IMR-90 (cell line): ENCODE data around the gene ACYP2. TPM values are rescaled to one million over a fixed set of nuclear protein-coding genes. Genes with fewer than 3 reads are reported as not detected.
A peak's percentile ranks its signal among the peaks of the same experiment; 100 is the strongest.
"Not testable (repeated sequence)": the region's sequence is repeated elsewhere in the genome, so short reads cannot be mapped to it uniquely, and the experiment has no call there.

ENCODE experiments used
- ATAC-seq: fragments of 200-7000 bp; cut with Tn5 transposase; 2 replicates; pipeline ENCODE4 v1.9.1; 2020; ENCODE audit warnings: low read depth, mild to moderate bottlenecking, moderate library complexity
- BruUV-seq: library from RNA; stranded (reverse); fragments of 400-500 nt; replicated peaks from 2 replicates; lab custom pipeline; 2021; lab: Mats Ljungman, UMichigan
- CTCF ChIA-PET: fragments of 300-600 bp; formaldehyde crosslinking; extraction: SDS; loops from one replicate; lab custom pipeline; 2021; ENCODE audit warnings: antibody characterized with exemption; lab: Yijun Ruan, JAX
- POLR2A ChIA-PET: fragments of 300-600 bp; sonication (Branson Sonifier 250); formaldehyde crosslinking; loops from one replicate; lab custom pipeline; 2022; ENCODE audit warnings: antibody characterized with exemption; ENCODE audit not compliant: unreplicated experiment; lab: Charles Lee
- DNase-seq: peaks from one replicate; pipeline ENCODE4 v3.0.0; 2013
- H2AFZ ChIP-seq: replicated peaks from 2 replicates; pipeline ENCODE3; 2013; ENCODE audit warnings: low read length, mild to moderate bottlenecking; ENCODE audit not compliant: poor library complexity
- H2AK5ac ChIP-seq: 2 replicates; pipeline ENCODE4 v1.6.1; 2013; ENCODE audit warnings: low read depth, low read length, inconsistent platforms
- H2AK9ac ChIP-seq: replicated peaks from 2 replicates; pipeline ENCODE3; 2013; ENCODE audit warnings: mild to moderate bottlenecking, low read depth, low read length, moderate library complexity; ENCODE audit not compliant: poor library complexity
- H2BK120ac ChIP-seq: 2 replicates; pipeline ENCODE4 v1.6.1; 2013; ENCODE audit warnings: low read depth, low read length, inconsistent platforms
- H2BK15ac ChIP-seq: 3 replicates; pipeline ENCODE4 v1.6.1; 2013; ENCODE audit warnings: low read depth, low read length, inconsistent platforms
- H2BK20ac ChIP-seq: 2 replicates; pipeline ENCODE4 v1.6.1; 2013; ENCODE audit warnings: low read depth, mild to moderate bottlenecking, inconsistent platforms, low read length, moderate library complexity
- H2BK5ac ChIP-seq: 2 replicates; pipeline ENCODE4 v1.6.1; 2013; ENCODE audit warnings: mild to moderate bottlenecking, low read depth, low read length, inconsistent platforms; ENCODE audit not compliant: poor library complexity, severe bottlenecking
- H3K14ac ChIP-seq: replicated peaks from 2 replicates; pipeline ENCODE4 v1.6.1; 2013; ENCODE audit warnings: low read depth, low read length, inconsistent platforms
- H3K18ac ChIP-seq: 2 replicates; pipeline ENCODE4 v1.6.1; 2013; ENCODE audit warnings: low read depth, low read length, control low read depth
- H3K23ac ChIP-seq: 2 replicates; pipeline ENCODE4 v1.6.1; 2013; ENCODE audit warnings: low read depth, low read length, inconsistent platforms
- H3K27ac ChIP-seq: 2 replicates; pipeline ENCODE4 v1.5.1; 2013; ENCODE audit warnings: mild to moderate bottlenecking, control low read depth, low read length; ENCODE audit not compliant: insufficient read depth
- H3K27me3 ChIP-seq: 2 replicates; pipeline ENCODE4 v1.6.1; 2013; ENCODE audit warnings: low read length; ENCODE audit not compliant: control insufficient read depth, insufficient read depth
- H3K36me3 ChIP-seq: 2 replicates; pipeline ENCODE4 v1.6.1; 2013; ENCODE audit warnings: low read length, mixed read lengths; ENCODE audit not compliant: control insufficient read depth, insufficient read depth
- H3K4ac ChIP-seq: 2 replicates; pipeline ENCODE4 v1.6.1; 2013; ENCODE audit warnings: low read depth, low read length, inconsistent platforms
- H3K4me1 ChIP-seq: 2 replicates; pipeline ENCODE4 v1.6.1; 2013; ENCODE audit warnings: low read length, mixed read lengths; ENCODE audit not compliant: control insufficient read depth, insufficient read depth
- H3K4me2 ChIP-seq: 2 replicates; pipeline ENCODE4 v1.6.1; 2013; ENCODE audit warnings: low read depth, mild to moderate bottlenecking, control low read depth, low read length, moderate library complexity
- H3K4me3 ChIP-seq: 2 replicates; pipeline ENCODE4 v1.5.1; 2013; ENCODE audit warnings: low read depth, mild to moderate bottlenecking, control low read depth, low read length, moderate library complexity; ENCODE audit not compliant: insufficient read depth
- H3K56ac ChIP-seq: 2 replicates; pipeline ENCODE4 v1.6.1; 2013; ENCODE audit warnings: low read length, inconsistent platforms; ENCODE audit not compliant: insufficient read depth; ENCODE audit errors: extremely low read depth
- H3K79me1 ChIP-seq, 2 experiments: 2 replicates each; pipeline ENCODE4 v1.6.1; 2013; ENCODE audit warnings: low read length in 2 of 2, inconsistent platforms in 1 of 2, low read depth in 1 of 2
- H3K9ac ChIP-seq: 2 replicates; pipeline ENCODE4 v1.6.1; 2013; ENCODE audit warnings: low read depth, low read length, control low read depth
- H3K9me1 ChIP-seq: 2 replicates; pipeline ENCODE4 v1.6.1; 2013; ENCODE audit warnings: low read length, inconsistent platforms; ENCODE audit not compliant: insufficient read depth
- H3K9me3 ChIP-seq: 2 replicates; pipeline ENCODE4 v1.6.1; 2013; ENCODE audit warnings: low read length; ENCODE audit not compliant: control insufficient read depth, insufficient read depth
- H4K20me1 ChIP-seq: 2 replicates; pipeline ENCODE4 v1.6.1; 2013; ENCODE audit warnings: low read length, inconsistent platforms; ENCODE audit not compliant: insufficient read depth
- H4K5ac ChIP-seq: 2 replicates; pipeline ENCODE4 v1.6.1; 2013; ENCODE audit warnings: mild to moderate bottlenecking, low read depth, low read length, control low read depth
- H4K8ac ChIP-seq, 2 experiments: 2 replicates each; pipeline ENCODE4 v1.6.1; 2013; ENCODE audit warnings: low read depth in 2 of 2, low read length in 2 of 2, control low read depth in 1 of 2, inconsistent platforms in 1 of 2
- H4K91ac ChIP-seq: 2 replicates; pipeline ENCODE4 v1.6.1; 2013; ENCODE audit warnings: low read depth, low read length, inconsistent platforms; ENCODE audit not compliant: insufficient read depth
- MAFK ChIP-seq: IDR thresholded peaks from 2 replicates; pipeline ENCODE4 v1.6.1; 2012; ENCODE audit warnings: low read depth, low read length, improper control_type of control experiment
- RAD21 ChIP-seq: IDR thresholded peaks from 2 replicates; pipeline ENCODE4 v1.6.1; 2012; ENCODE audit warnings: low read length, improper control_type of control experiment
- SMC3 ChIP-seq: fragments of 150-350 bp; IDR thresholded peaks from 2 replicates; pipeline ENCODE4 v1.6.1; 2016; ENCODE audit warnings: low read depth, mild to moderate bottlenecking, antibody characterized with exemption, low read length, moderate library complexity
- WGBS, 2 experiments: methylation state at CpG; one replicate each; pipeline versions ENCODE4 v1.1.5 to v1.1.7; 2013; ENCODE audit warnings: missing lambda C conversion rate in 2 of 2; ENCODE audit not compliant: insufficient read length in 1 of 2; ENCODE audit errors: extremely low coverage in 2 of 2; 5-methylcytosine and 5-hydroxymethylcytosine counted together
- dilution Hi-C: fragments of 300-500 bp; cut with HindIII; formaldehyde crosslinking; loops from one replicate; pipeline ENCODE4 v1.14.3; 2018; ENCODE audit warnings: low sequenced_read_pairs; ENCODE audit not compliant: unreplicated experiment
- in situ Hi-C: fragments of 300-500 bp; cut with MboI; formaldehyde crosslinking; loops from 3 replicates; pipeline ENCODE4 v1.14.3; 2019; ENCODE audit warnings: low sequenced_read_pairs, inconsistent platforms, mixed read lengths
- intact Hi-C: fragments of 100-400 bp; cut with micrococcal nuclease; formaldehyde crosslinking; loops from 2 replicates; pipeline ENCODE4 v1.10.0; 2022
- polyA plus RNA-seq, 3 experiments: library from polyadenylated mRNA; depleted of rRNA; stranded (reverse); fragments of >200 nt; gene quantifications; 2 replicates each; pipeline ENCODE4 v1.2.3, GENCODE V29; 2012; ENCODE audit warnings: low replicate concordance in 1 of 3
- total RNA-seq: library from RNA; depleted of rRNA; stranded (reverse); fragments of >200 nt; gene quantifications from 2 replicates; pipeline ENCODE4 v1.2.3, GENCODE V29; 2012

ACYP2 gene
- total and polyA plus RNA-seq, 2 of the 4 experiments (the other 2 are of a cell fraction): 3.9 to 7.4 TPM

GRCh38 chr2:54109848-54110247, 5.6 kb upstream of the ACYP2 start:
- no peaks in the 10 kb centered on the region for H3K4me1 ChIP-seq
- no peak overlapping the region for H3K4me2 ChIP-seq
- H4K91ac ChIP-seq: no peak overlapping the region
- TF ChIP-seq RAD21 (no peak), SMC3 (no peak), MAFK (peak; percentile 18; the same call in 1 of the 2 replicates)
- H2BK5ac ChIP-seq: no peak overlapping the region
- WGBS, 2 experiments: 100% methylated on average over 1 of the region's 3 CpGs; no CpG with 5 or more reads in 1 of the 2 experiments
- no peak overlapping the region for H2AFZ ChIP-seq
- POLR2A ChIA-PET: no interaction called here
- no peaks in the 10 kb centered on the region for H3K27me3 ChIP-seq
- H3K23ac ChIP-seq: no peak overlapping the region
- no peak overlapping the region for H4K5ac ChIP-seq
- CTCF ChIA-PET: no interaction called here
- DNase-seq (no peak), ATAC-seq (no peak)
- H2AK5ac ChIP-seq: no peak overlapping the region
- H2BK15ac ChIP-seq: no peak overlapping the region
- H3K79me1 ChIP-seq: peaks cover 0 to 7% of the 10 kb centered on the region in 2 experiments; a peak in 2 of 4 replicates
- no TSS peak for BruUV-seq
- in situ Hi-C loops (loop anchor here (10.0 kb wide), 1 partner anchor 595 kb away; no protein-coding TSS in a partner anchor), intact Hi-C loops (loop anchor here (5.0 to 10.0 kb wide), 2 partner anchors 225 to 412 kb away; a partner anchor contains a TSS), dilution Hi-C loops (no loop called here)
- no peak overlapping the region for H3K4me3 ChIP-seq
- H4K8ac ChIP-seq: no peak overlapping the region
- H3K9ac ChIP-seq: no peak overlapping the region
- H3K9me1 ChIP-seq: no peaks in the 10 kb centered on the region
- H3K27ac ChIP-seq: no peak overlapping the region
- no peak overlapping the region for H2BK120ac ChIP-seq
- H3K9me3 ChIP-seq: no peaks in the 10 kb centered on the region
- H4K20me1 ChIP-seq: no peaks in the 10 kb centered on the region
- no peak overlapping the region for H3K14ac ChIP-seq
- no peak overlapping the region for H2AK9ac ChIP-seq
- H3K4ac ChIP-seq: no peak overlapping the region
- no peak overlapping the region for H3K18ac ChIP-seq
- no peak overlapping the region for H2BK20ac ChIP-seq
- no peak overlapping the region for H3K56ac ChIP-seq
- H3K36me3 ChIP-seq: no peaks in the 10 kb centered on the region

GRCh38 chr2:54114479-54114878, 936 bp upstream of the ACYP2 start:
- peaks cover 4 to 12% of the 10 kb centered on the region in 2 experiments; a peak in 2 of 4 replicates for H3K79me1 ChIP-seq
- ATAC-seq, H3K9me3 ChIP-seq, H2AK9ac ChIP-seq, H3K4me3 ChIP-seq, H2BK15ac ChIP-seq, BruUV-seq, H3K56ac ChIP-seq, H3K27ac ChIP-seq, DNase-seq, H4K20me1 ChIP-seq, dilution Hi-C loops, H2AFZ ChIP-seq, H3K9me1 ChIP-seq, H3K27me3 ChIP-seq, H2BK120ac ChIP-seq, H3K4me1 ChIP-seq, H2BK20ac ChIP-seq, H3K36me3 ChIP-seq, CTCF ChIA-PET, H3K18ac ChIP-seq: not testable (repeated sequence)
- WGBS, 2 experiments: no CpG with 5 or more reads among the region's 6 CpGs
- H3K14ac ChIP-seq: peak overlapping the region; percentile 99
- intact Hi-C loops (loop anchor here (2.0 kb wide), 2 partner anchors 342 to 590 kb away; partner anchors contain the start of gene SPTBN1), in situ Hi-C loops (loop anchor here (10.0 kb wide), 1 partner anchor 590 kb away; no protein-coding TSS in a partner anchor)
- H3K4me2 ChIP-seq: peak overlapping the region; percentile 70; the same call in 1 of the 2 replicates
- peak overlapping the region; percentile 99; the same call in 1 of the 2 replicates for H3K4ac ChIP-seq
- peak overlapping the region; percentile 91; the same call in 1 of the 2 replicates for H3K23ac ChIP-seq
- POLR2A ChIA-PET: interaction anchor here (0.7 kb wide), 2 partner anchors 565 to 606 kb away, joined by 5 to 14 read pairs; no protein-coding TSS in a partner anchor
- H2AK5ac ChIP-seq: peak overlapping the region; percentile 55; the same call in 1 of the 2 replicates
- peak overlapping the region; percentile 98 for H2BK5ac ChIP-seq
- peak overlapping the region; percentile 97; the same call in 1 of the 2 replicates for H3K9ac ChIP-seq
- peak overlapping the region; percentile 99; the same call in 1 of the 2 replicates for H4K5ac ChIP-seq
- peak overlapping the region; percentile 90 to 99; a peak in 3 of 4 replicates for H4K8ac ChIP-seq
- peak overlapping the region; percentile 54 for H4K91ac ChIP-seq
